Prostate gland (tissue), 2 donors: ENCODE measurements around the gene PLA2G3.
A peak's percentile ranks its signal among the peaks of the same experiment; 100 is the strongest.

Experiments
- CTCF ChIP-seq, 4 experiments: fragments of 200-600 bp in 2 of 4; fragments of 450-650 bp in 2 of 4; sonication (generic) in 2 of 4; IDR thresholded peaks; 1 replicate in 3 of 4; 2 replicates in 1 of 4; pipeline ENCODE4 v1.5.1; 2016 to 2019; ENCODE audit warnings: antibody characterized with exemption in 4 of 4, mild to moderate bottlenecking in 2 of 4, moderate library complexity in 2 of 4
- POLR2A ChIP-seq: fragments of 450-650 bp; IDR thresholded peaks from one replicate; pipeline ENCODE4 v1.6.1; 2016; ENCODE audit warnings: antibody characterized with exemption, mild to moderate bottlenecking
- POLR2AphosphoS5 ChIP-seq: sonication (generic); formaldehyde crosslinking; IDR thresholded peaks from one replicate; pipeline ENCODE4 v1.6.1; 2017; ENCODE audit warnings: antibody characterized with exemption

GRCh38 chr22:31162015-31162765 lies 21.9 kb upstream of the PLA2G3 start:
- no peak for TF ChIP-seq POLR2A
- TF ChIP-seq CTCF (IDR thresholded peaks at IDR 0.05) = peak in 3 of 4 experiments; percentile 35 to 56 (median 44)
- no peak for TF ChIP-seq POLR2AphosphoS5
